ENCODE measurements around the gene PCDH9.

DNA sequence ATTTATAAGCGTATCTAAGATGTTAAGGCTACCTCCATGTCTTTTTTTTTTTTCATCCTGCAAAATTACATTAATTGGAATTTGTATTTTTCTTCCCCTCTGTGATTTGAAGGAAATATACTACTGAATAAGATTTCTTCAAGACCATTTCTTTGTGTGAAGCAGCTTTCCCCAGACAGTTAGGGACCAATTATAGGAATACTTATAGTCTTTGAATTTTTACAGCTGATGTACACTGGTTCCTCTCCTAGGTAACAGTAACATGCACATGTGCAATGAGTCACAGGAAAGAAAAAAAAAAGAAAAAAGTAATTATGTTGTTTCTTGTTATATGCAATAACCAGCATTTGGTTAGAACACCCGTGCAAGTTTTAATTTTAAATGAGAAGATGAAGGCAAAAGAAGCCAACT is 82.0 kb downstream of the PCDH9 start:
- TF ChIP-seq CTCF (IDR thresholded peaks at IDR 0.05): no peak
- no peak for TF ChIP-seq POLR2A (IDR thresholded peaks at IDR 0.05)
